AG09319 (cell line): ENCODE results near the gene KIAA1217.

Experiments
- DNase-seq: peaks from one replicate; pipeline ENCODE4 v3.0.0-alpha.2; 2010; ENCODE audit warnings: low read depth; ENCODE audit errors: extremely low read depth
- CTCF ChIP-seq: IDR thresholded peaks from 2 replicates; pipeline ENCODE4 v1.5.1; 2011; ENCODE audit warnings: low read depth, mild to moderate bottlenecking, inconsistent platforms, low read length, moderate library complexity

KIAA1217 gene

GRCh38 chr10:24241536-24242040 lies 32.6 kb downstream of the KIAA1217 start:
- TF ChIP-seq CTCF = no peak
- DNase-seq = no peak

- no peak for TF ChIP-seq CTCF
- DNase-seq = no peak
Measured at GRCh38 chr10:24242562-24242961, 33.6 kb downstream of the KIAA1217 start.

- no peak for DNase-seq
- TF ChIP-seq CTCF = no peak
Measured at GRCh38 chr10:24246365-24246764, 37.4 kb downstream of the KIAA1217 start.

GRCh38 chr10:24247841-24248240 lies 38.9 kb downstream of the KIAA1217 start:
- DNase-seq = no peak
- TF ChIP-seq CTCF = no peak

GRCh38 chr10:24249829-24250415 lies 41.0 kb downstream of the KIAA1217 start:
- no peak for TF ChIP-seq CTCF
- DNase-seq = no peak

- DNase-seq = no peak
- no peak for TF ChIP-seq CTCF
Measured at GRCh38 chr10:24251547-24251946, 42.6 kb downstream of the KIAA1217 start.

GRCh38 chr10:24254180-24254579 lies 45.2 kb downstream of the KIAA1217 start:
- no peak for DNase-seq
- TF ChIP-seq CTCF = no peak
